ENCODE data around the gene TSPAN17.

The TSPAN17 gene

DNA sequence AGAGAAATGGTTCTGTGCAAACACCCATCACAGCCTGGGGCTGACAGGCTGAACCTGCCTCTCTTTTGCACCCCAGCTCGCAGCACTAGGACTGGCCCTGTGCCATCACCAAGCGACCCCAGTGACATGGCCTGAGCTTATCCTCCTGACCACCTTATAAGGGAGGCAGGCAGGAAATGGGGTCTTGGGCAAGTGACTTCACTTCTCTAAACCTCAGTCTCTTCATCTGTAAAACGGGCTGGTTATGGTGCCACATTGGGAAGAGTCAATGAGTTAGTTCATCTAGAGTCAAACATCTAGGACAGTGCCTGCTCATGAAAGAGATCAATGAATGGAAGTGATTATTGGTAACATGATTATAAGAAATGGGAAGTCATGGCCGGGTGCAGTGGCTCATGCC is 23.1 kb upstream of the TSPAN17 start:
- DNase-seq, result no peak

DNA sequence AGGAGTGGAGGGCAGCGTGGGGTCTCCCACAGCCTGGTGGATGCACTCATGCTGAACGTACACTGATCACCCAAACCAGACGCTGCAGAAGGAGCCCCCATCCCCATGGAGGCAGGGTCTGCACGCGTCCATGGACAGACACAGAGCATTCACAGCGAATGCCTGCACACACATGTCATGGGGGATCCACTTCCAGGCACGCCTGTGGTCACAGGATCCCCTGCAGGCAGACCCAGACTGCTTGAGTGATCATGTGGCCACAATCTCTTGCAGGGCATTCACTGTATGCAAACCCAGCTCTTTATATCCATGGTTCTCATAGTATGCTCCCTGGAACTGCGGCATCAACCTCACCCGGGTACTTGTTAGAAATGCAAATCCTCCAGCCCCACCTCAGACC is 22.3 kb upstream of the TSPAN17 start:
- no peak for DNase-seq

DNA sequence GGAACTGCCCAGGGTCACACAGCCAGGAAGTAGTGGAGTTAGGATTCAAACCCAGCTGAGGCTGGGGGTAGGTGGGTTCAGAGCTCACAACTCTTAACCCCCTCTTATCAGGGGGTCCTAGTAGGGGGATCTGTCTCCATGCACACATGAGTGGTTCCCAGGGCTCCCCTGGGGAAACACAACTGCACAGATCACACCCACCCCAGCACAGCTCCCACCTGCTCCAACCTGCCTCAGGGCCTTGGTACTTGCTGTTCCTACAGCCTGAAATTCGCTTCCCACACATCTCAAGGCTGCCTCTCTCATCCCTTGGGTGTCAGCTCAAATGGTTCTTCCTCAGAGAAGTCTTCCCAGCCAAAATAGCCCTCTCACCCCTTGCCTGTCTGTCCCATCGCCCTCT is 21.8 kb upstream of the TSPAN17 start:
- no peak for DNase-seq

DNA sequence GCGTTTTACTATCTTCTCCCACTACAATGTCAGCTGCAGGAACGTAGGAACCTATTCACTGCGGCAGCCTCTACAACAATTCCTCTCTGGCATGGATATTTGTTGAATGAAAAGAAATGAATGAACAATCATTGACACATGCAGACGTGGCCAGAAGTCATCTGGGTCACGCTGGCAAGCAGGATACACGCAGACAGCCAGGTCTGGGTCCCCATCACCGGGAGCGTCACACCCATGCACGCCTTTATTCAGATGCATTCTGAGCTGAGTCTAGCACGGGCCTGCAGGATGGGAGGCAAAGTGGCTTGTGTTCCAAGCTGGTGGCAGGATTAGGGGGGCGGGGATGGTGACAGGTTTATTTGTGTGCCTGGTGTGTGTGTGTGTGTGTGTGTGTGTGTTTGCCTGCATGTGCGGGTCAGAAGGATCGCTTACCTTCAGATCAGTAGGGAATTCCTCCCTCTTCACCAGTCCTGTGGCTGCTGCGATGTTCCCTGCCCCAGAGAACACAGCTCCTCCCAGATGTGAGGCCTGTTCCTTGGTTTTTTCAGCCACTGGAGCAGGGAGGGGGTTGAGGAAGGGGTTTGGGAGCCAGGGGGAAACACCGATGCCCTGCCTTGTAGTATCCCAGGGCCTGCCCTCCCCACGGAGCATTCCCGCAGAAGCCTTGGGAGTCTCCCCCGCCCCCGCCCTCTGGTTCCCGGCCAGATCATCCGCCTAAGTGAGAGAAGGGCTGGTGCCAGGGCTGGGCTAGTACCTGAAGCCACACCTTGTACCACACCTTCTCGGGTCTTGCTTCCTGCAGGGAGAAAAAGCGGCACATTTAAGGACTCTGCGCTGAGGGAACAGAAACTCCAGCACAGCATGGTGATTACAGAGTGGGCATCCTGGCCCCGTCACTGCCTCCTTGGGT is 21.1 kb upstream of the TSPAN17 start:
- DNase-seq, result no peak

DNA sequence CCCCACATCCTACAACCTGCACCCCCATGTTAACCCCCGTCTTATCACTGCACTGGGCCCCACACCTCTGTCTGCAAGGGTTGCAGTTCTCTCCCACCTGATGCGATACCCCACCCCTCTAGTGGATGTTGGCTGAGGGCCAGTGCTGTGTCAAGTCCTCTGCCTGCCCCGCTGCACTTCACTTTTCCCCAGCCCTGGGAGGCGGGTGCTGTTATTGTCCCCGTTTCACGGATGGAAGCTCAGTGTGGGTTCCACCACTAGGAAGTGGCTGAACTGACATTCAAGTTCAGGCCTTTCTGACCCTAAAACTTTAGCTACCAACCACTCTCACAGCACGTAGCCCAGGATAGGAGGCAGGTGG is 20.4 kb upstream of the TSPAN17 start:
- DNase-seq, result no peak

DNA sequence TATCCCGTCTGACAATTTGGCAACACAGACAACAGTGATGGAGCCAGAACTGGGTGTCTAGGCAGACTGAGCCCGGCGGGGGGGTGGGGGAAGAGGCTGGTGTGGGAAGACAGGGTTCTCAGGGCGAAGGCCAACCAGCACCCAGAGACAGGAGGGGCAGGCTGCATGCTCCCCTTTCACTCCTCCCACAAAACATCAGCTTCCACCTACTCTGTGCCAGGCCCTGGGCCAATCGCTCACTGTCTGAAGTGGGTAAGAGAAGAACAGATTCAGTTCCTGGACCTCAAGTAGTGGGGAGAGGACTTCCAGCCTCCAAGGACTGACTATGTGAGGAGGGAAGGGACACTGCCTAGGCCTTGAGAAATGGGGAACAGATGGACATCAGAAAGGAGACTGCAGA is 19.7 kb upstream of the TSPAN17 start:
- no peak for DNase-seq

DNA sequence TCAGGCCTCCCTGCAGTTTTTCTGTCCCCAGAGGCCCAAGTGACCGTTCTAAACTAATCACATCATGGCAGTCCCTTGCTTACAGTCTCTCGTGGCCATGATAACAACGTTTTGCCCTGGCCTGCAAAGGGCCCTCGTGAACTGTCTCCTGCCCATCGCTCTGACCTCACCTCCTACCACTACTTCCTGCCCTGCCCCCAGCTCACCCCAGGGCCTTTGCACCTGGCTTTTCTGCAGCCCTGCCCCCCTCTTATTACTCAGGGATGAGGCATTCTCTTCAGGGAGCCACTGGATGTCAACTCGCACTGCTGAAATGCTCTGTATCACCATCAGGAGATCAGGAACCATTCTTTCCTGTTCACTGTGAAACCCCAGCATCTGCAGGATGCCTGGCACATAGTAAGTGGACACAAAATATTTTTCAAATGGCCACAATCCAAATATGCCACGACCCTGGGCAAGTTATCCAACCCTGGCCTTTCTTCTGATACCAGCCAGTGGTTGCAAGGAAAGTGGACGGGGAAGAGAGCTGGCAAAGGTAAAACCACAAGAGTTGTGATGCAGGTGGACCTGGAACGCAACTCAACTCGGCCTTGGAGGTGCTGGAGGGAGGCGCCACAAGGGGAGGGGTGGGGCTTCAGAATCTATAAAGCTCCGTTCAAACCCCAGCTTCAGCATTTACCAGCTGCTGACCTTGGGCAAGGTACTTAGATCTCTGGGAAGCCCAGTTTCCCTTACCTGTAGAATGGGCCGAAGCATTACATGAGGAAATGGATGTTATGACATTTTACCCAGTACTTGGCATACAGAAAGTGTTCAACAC is 18.7 kb upstream of the TSPAN17 start:
- peak in 1 of 14 donors; percentile 54 for DNase-seq

DNA sequence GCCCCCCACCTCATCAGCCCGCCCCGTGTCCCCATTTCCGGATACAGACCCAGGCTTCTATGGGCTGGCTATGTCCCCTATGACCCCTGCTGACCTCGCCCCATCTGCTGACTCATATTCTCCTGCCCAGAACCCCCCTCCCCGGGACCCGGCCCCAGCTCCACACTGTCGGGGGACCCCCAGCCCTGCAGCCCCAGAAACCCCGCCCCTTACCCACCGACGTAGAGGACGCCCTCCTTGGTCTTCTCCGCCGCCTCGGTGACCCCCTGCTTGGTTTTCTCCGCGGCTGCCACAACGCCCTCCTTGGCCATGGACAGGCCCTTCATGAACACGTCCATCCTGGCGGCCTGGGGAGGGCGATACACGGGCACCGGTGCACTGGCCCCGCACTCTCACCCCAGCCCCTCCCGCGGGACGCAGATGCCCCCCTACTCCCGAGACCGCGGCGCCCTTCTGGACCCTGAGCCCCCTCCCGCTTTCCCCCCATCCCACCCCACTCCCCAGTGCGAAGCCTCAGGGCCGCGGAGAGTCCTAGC is 17.9 kb upstream of the TSPAN17 start:
- no peak for DNase-seq

DNA sequence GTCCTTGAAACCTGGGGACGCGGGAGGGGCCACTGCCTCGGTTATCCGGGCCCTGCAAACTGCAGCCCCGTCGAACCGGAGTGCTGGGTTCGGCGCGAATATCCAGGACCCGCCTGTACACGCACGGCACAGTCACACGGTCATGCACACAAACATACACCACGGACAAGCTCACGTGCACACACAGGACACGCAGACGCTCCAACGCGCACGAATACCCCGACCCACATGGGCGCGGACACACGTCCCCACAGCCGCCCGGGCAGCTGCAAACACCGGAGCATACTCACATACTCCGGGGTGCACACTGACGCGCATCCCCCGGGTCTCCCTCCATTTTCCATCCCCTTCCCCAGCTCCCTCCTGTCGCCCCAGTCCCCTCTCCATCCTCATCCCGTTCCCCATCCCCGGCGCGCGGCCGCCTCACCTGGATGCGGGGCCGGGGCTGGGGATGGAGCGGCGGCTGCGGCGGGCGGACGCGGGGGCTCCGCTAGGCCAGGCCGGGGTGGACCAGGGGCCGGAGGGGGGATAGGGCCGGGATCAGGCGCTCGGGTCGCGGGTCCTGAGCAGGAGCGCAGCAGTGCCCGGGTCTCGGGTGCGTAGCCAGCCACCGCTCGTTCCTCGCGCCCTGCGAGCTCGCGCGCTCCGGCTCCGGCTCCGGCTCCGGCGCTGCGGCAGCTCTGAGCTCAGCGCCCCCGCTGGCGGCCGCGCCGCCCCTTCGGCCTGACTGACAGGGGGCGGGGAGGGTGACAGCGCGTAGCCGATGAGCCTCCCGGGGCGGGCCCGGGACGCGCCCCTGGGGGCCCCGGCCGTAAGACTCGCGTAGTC is 17.2 kb upstream of the TSPAN17 start, which contains the start of the genes EIF4E1B and SNCB:
TSS of gene EIF4E1B (plus strand) at position 823 of the 828 bp plus-strand sequence. CDS start 12,113 bp downstream, outside the sequence.
TSS of gene SNCB (minus strand) at position 682 of the 828 bp plus-strand sequence. CDS start 880 bp downstream, outside the sequence.
- DNase-seq, result peak in 3 of 14 donors; percentile 18 to 74 (median 31)

DNA sequence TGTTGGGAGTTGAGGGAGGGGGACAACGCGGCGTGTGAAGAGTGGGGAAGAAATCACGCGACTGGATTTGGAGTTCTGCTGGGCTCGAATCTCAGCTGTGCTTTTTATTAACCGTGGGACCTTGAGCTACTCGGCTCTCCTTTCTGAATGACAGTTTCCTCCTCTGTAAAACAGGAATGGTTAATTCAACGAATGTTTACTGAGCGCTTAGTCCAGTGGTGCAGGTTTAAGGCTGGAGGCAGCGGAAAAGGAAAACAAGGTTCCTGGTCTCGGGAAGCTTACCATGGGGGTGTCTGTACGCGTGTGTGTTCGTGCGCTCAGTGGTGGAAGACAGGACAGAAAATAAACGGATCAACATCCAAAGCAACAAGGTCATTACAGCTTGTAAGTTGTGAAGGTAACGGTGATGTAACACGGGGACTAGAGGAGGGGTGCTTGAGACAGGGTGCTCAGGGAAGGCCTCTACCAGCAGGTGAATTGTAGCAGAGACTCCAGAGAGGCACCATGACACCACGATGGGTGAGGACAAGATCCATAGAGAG is 16.5 kb upstream of the TSPAN17 start:
- peak in 1 of 14 donors; percentile 65 for DNase-seq

DNA sequence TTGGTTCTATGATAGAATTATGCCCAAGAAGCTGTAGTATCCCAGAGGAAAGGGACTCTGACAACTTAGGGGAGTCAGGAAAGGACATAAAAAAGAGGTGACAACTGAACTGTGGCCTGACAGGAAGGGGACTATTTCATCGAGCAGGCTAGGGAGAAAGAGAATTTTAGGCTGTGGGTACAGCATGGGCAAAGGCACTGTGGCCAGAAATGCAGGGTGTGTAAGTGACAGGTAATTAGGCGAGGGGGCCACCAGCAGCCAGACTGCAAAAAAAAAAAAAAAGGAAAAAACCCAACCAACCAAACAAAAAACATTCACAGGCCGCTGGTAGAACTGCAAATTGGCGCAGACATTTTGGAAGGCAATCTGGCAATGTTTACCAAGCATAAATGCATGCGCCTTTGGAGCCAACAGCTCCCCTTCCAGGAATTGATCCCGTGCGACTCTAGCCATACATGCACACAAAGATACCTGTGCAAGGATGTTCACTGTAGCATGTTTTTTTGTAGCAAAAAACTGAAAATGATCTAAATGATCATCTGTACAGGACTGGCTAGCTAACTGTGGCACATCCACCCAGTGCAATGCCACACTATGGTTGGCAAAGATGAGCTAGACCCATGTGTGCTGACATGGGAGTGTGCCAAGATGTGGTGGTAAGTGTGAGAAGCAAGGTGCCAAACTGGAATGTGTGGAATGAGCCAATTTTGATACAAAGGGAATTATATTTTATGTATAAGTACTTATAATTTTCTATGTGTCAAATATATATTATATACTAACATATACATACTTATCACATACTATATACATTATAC is 15.7 kb upstream of the TSPAN17 start:
- DNase-seq, result peak in 1 of 14 donors; percentile 77

DNA sequence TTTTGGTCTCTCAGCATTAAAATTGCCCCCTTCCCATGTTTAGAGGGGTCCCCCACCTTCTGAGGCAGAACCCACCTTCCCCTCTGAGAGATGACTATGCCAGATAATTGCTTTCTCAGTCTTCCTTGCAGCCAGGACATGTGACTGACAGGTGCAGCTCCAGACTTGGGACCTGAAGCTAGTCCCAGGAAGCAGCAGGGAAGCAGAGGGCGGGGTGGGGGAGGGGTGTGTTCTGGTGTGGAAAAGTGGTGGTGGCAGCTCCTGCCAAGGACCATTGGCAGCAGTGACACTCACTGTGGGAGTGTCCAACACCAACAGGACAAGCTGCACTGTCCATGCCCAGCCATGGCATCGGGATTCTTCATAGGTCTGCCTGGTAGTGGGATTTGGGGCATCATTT is 14.5 kb upstream of the TSPAN17 start:
- DNase-seq, result peak in 3 of 14 donors; percentile 28 to 97 (median 57)

DNA sequence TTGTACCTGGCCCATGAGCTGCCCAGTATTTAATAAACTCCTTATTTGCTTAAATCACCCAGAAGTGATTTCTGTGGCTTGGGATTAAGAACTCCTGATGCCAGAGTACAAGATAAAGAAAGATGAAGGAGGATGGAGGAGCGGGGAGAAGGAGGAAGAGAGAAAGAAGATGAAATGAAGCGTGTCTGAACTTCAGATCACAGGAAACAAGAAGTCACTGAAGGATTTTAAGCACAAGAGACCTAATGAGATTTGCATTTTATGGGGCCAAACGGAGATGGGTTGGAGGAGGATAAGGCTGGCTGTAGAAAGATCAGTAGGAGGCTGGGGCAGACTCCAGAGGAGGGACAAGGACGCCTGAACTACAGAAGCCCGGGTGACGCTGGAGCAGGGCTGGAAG is 13.7 kb upstream of the TSPAN17 start:
- DNase-seq, result no peak

DNA sequence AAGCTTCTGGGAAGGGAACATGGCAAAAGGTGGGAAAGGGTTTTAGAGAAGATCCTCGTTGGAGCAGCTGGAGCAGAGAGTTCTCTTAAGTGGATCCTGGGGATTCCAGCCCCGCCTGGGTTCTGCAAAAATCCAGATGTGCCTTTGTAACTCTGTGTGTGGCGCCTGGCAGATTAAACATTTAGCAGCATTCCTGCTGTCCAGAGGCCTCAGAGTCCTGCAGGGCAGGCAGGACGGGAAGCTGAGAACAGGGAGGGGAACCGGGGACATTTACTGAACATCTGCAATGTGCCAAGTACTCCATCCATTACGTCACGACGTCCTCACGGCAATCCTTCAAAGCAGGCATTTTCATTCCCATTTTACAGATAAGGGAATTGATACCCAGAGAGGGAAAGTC is 10.9 kb upstream of the TSPAN17 start:
- DNase-seq, result no peak

DNA sequence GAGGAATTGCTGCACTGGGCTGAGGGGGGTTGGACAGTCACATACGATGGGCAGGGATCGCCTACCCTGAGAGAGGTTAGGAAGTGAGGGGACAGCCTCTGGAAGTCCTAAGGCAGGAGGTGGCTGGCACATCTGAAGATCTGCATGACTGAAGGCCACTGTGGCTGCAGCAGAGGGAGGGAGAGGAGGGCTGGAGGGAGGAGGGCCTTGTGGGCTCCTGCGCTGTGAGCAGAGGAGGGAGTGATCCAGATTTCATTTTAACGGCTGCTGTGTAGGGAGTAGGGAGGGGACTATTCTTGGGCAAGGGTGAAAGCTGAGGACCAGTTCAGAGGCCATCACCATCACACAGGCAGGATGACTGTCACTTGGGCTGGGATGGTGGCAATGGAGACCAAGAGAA is 9.7 kb upstream of the TSPAN17 start:
- no peak for DNase-seq

DNA sequence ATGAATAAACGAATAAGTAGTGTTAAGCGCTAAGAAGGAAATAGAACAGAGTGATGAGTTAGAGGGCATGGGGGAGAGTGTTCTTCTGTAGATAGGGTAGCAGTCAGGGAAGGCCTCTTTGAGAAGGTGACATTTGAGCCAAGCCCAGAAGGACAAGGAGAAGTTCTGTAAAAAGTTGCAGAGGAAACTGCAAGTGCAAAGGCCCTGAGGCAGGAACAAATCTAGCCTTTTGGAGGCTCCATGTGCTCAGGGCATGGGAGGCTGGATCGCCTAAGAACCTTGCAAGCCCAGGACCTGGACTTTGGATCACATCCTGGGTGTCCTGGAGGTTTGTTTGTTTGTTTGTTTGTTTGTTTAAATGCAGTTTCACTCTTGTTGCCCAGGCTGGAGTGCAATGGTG is 8.8 kb upstream of the TSPAN17 start:
- no peak for DNase-seq

DNA sequence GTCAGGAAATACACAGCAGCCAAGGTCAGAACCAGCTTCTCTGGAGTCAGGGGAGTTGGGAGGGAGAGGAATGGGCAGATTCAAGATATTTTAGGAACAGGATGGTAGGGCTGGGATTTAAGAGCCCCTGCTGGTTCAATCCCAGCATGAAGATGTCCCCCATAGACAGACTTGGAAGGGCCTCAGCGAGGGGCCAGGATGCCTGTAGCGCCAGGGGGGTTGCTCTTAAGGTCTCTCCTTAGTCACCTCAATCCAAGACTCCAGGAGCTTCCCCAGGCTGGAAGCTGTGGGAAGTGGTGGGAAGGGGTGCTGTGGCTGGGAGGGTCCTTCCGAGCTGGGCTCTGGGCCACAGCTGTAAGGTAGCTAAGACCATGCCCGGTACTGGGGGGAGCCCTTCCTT is 8.1 kb upstream of the TSPAN17 start:
- no peak for DNase-seq

DNA sequence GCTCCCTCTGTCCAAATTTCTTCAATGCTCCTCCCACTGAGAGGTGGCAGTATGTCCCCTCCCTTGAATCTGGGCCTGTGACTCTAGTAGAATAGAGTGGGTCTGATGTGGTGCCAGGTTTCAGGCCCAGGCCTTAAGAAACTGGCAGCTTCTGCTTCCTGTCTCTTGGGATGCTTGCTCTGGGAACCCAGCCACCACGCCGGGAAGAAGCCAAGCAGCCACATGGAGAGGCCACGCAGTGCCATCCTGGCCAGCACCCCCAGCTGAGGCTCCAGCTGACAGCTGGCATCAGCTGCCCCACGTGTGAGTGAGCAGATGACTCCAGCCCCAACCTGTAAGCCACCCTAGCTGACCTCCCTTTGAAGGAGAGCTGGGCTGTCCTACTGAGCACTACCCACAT is 7.3 kb upstream of the TSPAN17 start:
- peak in 12 of 14 donors; percentile 19 to 97 (median 72) for DNase-seq

DNA sequence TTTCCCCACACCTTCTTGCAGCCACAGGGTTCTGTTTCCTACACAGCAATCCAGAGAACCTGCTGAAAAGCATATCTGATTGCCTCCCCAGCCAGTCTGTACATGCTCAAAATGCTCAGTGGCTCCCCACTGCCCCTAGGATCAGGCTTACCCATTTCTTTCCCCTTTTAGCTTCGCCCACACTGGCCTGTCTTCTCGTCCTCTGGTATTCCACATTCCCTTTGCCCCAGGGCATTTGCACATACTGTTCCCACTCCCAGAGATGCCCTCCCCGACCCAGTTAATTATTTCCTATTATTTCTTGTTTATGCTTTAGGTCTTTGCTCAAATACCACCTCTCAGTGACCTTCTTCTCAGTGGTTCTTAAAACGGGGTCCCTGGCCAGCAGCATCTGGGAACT is 6.7 kb upstream of the TSPAN17 start:
- DNase-seq, result no peak

DNA sequence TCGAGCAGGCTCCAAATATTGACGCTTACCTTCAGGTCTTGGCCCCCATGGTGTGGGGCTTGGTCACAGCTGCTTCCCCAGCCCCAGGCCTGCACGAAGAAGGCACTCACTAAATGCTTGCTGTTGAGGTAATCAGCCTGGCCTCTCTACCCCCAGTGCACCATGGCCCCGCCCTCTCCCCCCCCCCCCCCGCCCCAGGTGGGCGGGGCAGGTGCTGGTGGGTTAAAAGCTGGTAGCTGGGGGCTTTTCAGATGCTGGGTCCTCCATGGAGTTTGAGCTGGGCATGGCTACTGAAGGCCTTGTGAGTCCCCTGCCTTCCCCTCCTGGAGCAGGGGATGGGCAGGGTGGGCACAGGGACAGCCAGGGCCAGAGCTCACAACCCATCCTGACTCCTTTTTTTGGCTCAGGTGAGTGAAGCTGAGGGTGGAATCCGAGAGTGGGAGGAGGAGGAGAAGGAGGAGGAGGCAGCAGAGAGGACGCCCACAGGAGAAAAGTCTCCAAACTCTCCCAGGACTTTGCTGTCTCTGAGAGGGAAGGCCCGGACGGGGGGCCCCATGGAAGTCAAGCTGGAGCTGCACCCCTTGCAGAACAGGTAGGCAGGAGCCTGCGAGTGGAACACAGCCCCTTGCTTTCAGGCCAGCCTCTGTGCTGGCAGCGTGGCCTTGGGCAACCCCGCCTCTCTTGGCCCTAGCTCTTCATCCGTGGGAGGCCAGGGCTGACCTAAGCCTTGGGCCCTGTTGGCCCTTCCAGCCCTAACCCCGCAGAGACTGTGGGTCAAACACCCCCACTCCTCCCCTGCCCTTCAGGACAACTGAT is 4.4 kb upstream of the TSPAN17 start:
- DNase-seq, result peak in 1 of 14 donors; percentile 10
